ENCODE data around the gene TSC22D1. TPM values are rescaled to one million over a fixed set of nuclear protein-coding genes. Genes with fewer than 3 reads are reported as not detected.

TSC22D1 gene
- total RNA-seq, 1 experiment from 2014 or later, result 79.2 TPM

DNA sequence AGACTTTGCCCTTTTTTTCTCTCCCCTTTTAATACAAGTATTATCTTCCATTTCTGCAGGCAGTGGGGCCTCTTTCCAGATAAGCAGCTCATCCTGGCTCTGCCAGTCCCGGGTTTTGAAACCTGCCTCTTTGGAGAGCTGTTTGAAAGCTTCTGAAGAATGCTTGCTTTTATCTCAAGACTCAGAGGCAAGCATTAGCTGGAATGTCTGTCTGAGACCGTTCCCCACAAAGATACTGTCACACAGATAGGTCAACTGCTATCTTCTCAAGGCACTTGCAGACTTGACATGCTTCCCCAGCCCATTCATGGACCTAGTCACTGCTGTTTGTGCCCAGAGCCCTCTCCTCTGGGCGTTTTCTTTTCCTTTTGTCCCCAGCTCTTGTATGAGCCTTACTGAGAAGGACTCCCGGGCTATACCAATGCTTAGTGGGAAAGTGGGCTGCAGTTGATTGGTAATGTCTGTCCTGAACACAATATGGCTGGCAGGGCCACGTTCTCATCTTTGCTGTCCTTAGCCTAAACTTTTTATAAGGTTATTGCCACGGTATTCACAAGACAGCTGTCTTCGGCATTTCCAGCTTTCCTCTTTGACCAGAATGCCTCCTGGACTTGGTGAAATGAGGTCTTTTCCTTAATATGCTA lies 189.1 kb downstream of the TSC22D1 start:
- H2AFZ ChIP-seq, result no peak overlapping the region
- no peaks in the 10 kb centered on the region for H3K79me2 ChIP-seq (ENCODE audit: low read depth)
- H3K9me2 ChIP-seq (ENCODE audit: insufficient read depth), result no peaks in the 10 kb centered on the region
- H3K36me3 ChIP-seq (ENCODE audit: low read depth), result no peaks in the 10 kb centered on the region
- intact Hi-C loops (cut with micrococcal nuclease; ENCODE audit: unreplicated experiment), result no loop called here
- no peak overlapping the region for H3K4me2 ChIP-seq
- no peak for DNase-seq
- no peaks in the 10 kb centered on the region for H3K9me3 ChIP-seq (ENCODE audit: insufficient read depth, low read depth)
- H3K27me3 ChIP-seq (ENCODE audit: insufficient read depth, low read depth), result no peaks in the 10 kb centered on the region
- H3K4me3 ChIP-seq, result no peak overlapping the region
- ChIA-PET CTCF (no interaction called here), POLR2A (ENCODE audit: unreplicated experiment) (interaction anchor here (0.7 kb wide), 1 partner anchor 228 kb away, joined by 4 read pairs; no protein-coding TSS in a partner anchor)
- no peaks in the 10 kb centered on the region for H3K4me1 ChIP-seq (replicated peaks; ENCODE audit: insufficient read depth)
- H3K27ac ChIP-seq, result no peak overlapping the region
- no peaks in the 10 kb centered on the region for H3F3A ChIP-seq (ENCODE audit: insufficient read depth, low read depth)
- TF ChIP-seq, protein P1, sequence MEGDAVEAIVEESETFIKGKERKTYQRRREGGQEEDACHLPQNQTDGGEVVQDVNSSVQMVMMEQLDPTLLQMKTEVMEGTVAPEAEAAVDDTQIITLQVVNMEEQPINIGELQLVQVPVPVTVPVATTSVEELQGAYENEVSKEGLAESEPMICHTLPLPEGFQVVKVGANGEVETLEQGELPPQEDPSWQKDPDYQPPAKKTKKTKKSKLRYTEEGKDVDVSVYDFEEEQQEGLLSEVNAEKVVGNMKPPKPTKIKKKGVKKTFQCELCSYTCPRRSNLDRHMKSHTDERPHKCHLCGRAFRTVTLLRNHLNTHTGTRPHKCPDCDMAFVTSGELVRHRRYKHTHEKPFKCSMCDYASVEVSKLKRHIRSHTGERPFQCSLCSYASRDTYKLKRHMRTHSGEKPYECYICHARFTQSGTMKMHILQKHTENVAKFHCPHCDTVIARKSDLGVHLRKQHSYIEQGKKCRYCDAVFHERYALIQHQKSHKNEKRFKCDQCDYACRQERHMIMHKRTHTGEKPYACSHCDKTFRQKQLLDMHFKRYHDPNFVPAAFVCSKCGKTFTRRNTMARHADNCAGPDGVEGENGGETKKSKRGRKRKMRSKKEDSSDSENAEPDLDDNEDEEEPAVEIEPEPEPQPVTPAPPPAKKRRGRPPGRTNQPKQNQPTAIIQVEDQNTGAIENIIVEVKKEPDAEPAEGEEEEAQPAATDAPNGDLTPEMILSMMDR (conservative IDR thresholded peaks at IDR 0.05), result no peak
- TF ChIP-seq EZH2 (IDR thresholded peaks at IDR 0.05; ENCODE audit: low read depth), result no peak
- no TSS peak for BruUV-seq (replicated peaks)
- H4K20me1 ChIP-seq (ENCODE audit: insufficient read depth), result no peaks in the 10 kb centered on the region

DNA sequence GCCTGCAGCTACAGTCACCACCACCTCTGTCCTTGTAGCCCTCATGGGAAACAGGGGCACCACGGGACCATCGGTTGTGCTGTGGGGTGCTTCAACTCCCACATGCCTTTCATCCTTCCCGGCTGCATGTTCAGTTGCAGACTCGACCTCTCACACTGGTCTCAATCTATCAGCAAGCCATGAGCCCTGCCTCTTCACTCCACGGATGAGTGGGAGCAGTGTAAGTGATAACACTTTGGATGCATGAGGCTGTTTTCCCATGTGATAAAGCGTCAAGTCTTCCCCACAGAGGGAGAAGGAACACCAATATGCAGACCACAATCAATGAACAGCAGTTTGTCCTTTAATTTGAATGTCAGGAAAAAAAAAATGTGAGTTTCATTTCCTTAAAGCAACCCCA lies 190.3 kb downstream of the TSC22D1 start:
- H3K9me3 ChIP-seq (ENCODE audit: insufficient read depth, low read depth), result no peaks in the 10 kb centered on the region
- no peak overlapping the region for H3K27ac ChIP-seq
- no peak overlapping the region for H2AFZ ChIP-seq
- no peaks in the 10 kb centered on the region for H3K4me1 ChIP-seq (replicated peaks; ENCODE audit: insufficient read depth)
- no peaks in the 10 kb centered on the region for H3K79me2 ChIP-seq (ENCODE audit: low read depth)
- H3K9me2 ChIP-seq (ENCODE audit: insufficient read depth), result no peaks in the 10 kb centered on the region
- H3F3A ChIP-seq (ENCODE audit: insufficient read depth, low read depth), result no peaks in the 10 kb centered on the region
- POLR2A ChIA-PET (ENCODE audit: unreplicated experiment), result no interaction called here
- no peak overlapping the region for H3K4me2 ChIP-seq
- H3K36me3 ChIP-seq (ENCODE audit: low read depth), result no peaks in the 10 kb centered on the region
- CTCF ChIA-PET, result no interaction called here
- H4K20me1 ChIP-seq (ENCODE audit: insufficient read depth), result no peaks in the 10 kb centered on the region
- intact Hi-C loops (cut with micrococcal nuclease; ENCODE audit: unreplicated experiment), result no loop called here
- no peak overlapping the region for H3K4me3 ChIP-seq
- H3K27me3 ChIP-seq (ENCODE audit: insufficient read depth, low read depth), result no peaks in the 10 kb centered on the region
- no peak for DNase-seq
- BruUV-seq (replicated peaks), result no TSS peak
- no peak for TF ChIP-seq EZH2 (IDR thresholded peaks at IDR 0.05; ENCODE audit: low read depth)
- TF ChIP-seq, protein P1 (conservative IDR thresholded peaks at IDR 0.05), result no peak

DNA sequence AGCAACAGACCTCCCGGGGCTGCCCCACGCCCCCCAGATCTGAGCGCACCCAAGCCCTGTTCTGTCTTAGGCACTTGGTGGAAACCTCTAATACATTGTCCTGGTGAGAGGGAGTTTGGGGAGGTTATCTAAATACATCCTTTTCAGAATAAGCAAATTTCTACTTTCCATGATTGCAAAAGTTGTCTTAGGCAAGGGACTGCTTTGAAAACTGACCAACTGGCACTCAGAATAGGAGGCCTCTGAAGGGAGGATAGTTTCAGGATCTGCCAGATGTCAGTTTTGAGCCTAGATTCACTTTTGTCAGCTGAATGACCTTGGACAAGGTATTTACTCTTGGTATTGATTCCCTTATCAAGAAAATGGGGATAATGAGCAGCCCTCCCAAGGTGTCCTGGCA lies 190.7 kb downstream of the TSC22D1 start:
- H3F3A ChIP-seq (ENCODE audit: insufficient read depth, low read depth), result no peaks in the 10 kb centered on the region
- H3K27ac ChIP-seq, result no peak overlapping the region
- no TSS peak for BruUV-seq (replicated peaks)
- no peak overlapping the region for H3K4me2 ChIP-seq
- CTCF ChIA-PET, result no interaction called here
- no peaks in the 10 kb centered on the region for H3K27me3 ChIP-seq (ENCODE audit: insufficient read depth, low read depth)
- intact Hi-C loops (cut with micrococcal nuclease; ENCODE audit: unreplicated experiment), result no loop called here
- no peaks in the 10 kb centered on the region for H3K79me2 ChIP-seq (ENCODE audit: low read depth)
- no peaks in the 10 kb centered on the region for H3K9me3 ChIP-seq (ENCODE audit: insufficient read depth, low read depth)
- no peaks in the 10 kb centered on the region for H4K20me1 ChIP-seq (ENCODE audit: insufficient read depth)
- POLR2A ChIA-PET (ENCODE audit: unreplicated experiment), result no interaction called here
- H3K4me3 ChIP-seq, result no peak overlapping the region
- no peaks in the 10 kb centered on the region for H3K9me2 ChIP-seq (ENCODE audit: insufficient read depth)
- peaks cover 4% of the 10 kb centered on the region for H3K4me1 ChIP-seq (replicated peaks; ENCODE audit: insufficient read depth)
- no peak overlapping the region for H2AFZ ChIP-seq
- no peaks in the 10 kb centered on the region for H3K36me3 ChIP-seq (ENCODE audit: low read depth)
- no peak for TF ChIP-seq EZH2 (IDR thresholded peaks at IDR 0.05; ENCODE audit: low read depth)
- TF ChIP-seq, protein P1 (conservative IDR thresholded peaks at IDR 0.05), result no peak
- DNase-seq, result no peak

Data from PC-9 (cell line).